Heart left ventricle (tissue), 16 donors: ENCODE results near the gene ITIH6. TPM values are rescaled to one million over a fixed set of nuclear protein-coding genes. Genes with fewer than 3 reads are reported as not detected.

ENCODE experiments used
- ATAC-seq, 4 donors: fragments of 200-7000 bp; cut with Tn5 transposase; one replicate each; pipeline ENCODE4 v1.9.1; 2020 to 2022; ENCODE audit warnings: moderate library complexity in 4 of 4, mild to moderate bottlenecking in 3 of 4, moderate number of reproducible peaks in 1 of 4
- DNase-seq, 5 donors: peaks; one replicate each; pipeline ENCODE4 v3.0.0-alpha.2; 2020
- H3K27ac ChIP-seq, 12 donors: fragments of 200-600 bp; sonication (generic) in 4 of 12; one replicate each; pipeline versions ENCODE4 v1.5.0 to v1.8.0; 2016 to 2022; ENCODE audit warnings: mild to moderate bottlenecking in 2 of 12
- H3K27me3 ChIP-seq, 9 donors: fragments of 200-600 bp; sonication (generic) in 2 of 9; one replicate each; pipeline versions ENCODE4 v1.5.1 to v1.8.0; 2016 to 2022; ENCODE audit warnings: mild to moderate bottlenecking in 3 of 9
- H3K36me3 ChIP-seq, 9 donors: fragments of 200-600 bp; sonication (generic) in 2 of 9; one replicate each; pipeline versions ENCODE4 v1.5.0 to v1.8.0; 2018 to 2022; ENCODE audit warnings: mild to moderate bottlenecking in 2 of 9
- H3K4me1 ChIP-seq, 12 donors: fragments of 200-600 bp; sonication (generic) in 4 of 12; one replicate each; pipeline versions ENCODE4 v1.5.0 to v1.8.0; 2016 to 2022; ENCODE audit warnings: mild to moderate bottlenecking in 3 of 12
- H3K4me3 ChIP-seq, 12 donors: fragments of 200-600 bp; sonication (generic) in 4 of 12; one replicate each; pipeline versions ENCODE4 v1.5.0 to v1.8.0; 2017 to 2022; ENCODE audit warnings: mild to moderate bottlenecking in 9 of 12, moderate library complexity in 4 of 12
- H3K9me3 ChIP-seq, 12 donors: fragments of 200-600 bp; sonication (generic) in 4 of 12; one replicate each; pipeline versions ENCODE4 v1.5.0 to v1.8.0; 2016 to 2022; ENCODE audit warnings: mild to moderate bottlenecking in 1 of 12
- POLR2A ChIP-seq, 2 donors: fragments of 450-650 bp; IDR thresholded peaks; one replicate each; pipeline ENCODE4 v1.6.1; 2017; ENCODE audit warnings: antibody characterized with exemption in 2 of 2, mild to moderate bottlenecking in 2 of 2, moderate library complexity in 2 of 2
- WGBS, 4 donors: extraction: QIAGEN DNeasy Blood & Tissue Kit in 2 of 4; methylation state at CpG; one replicate each; pipeline versions ENCODE4 v1.1.5 to v1.1.7; 2013 to 2018; 5-methylcytosine and 5-hydroxymethylcytosine counted together
- intact Hi-C, 10 donors: fragments of 100-400 bp; cut with DNase I; formaldehyde crosslinking; loops; one replicate each; pipeline versions ENCODE4 v1.11.1 to v1.14.2; 2022
- polyA plus RNA-seq, 2 donors: library from polyadenylated mRNA; stranded (reverse); fragments of 200-250 nt; gene quantifications; one replicate each; pipeline ENCODE4 v1.2.3, GENCODE V29; 2013
- total RNA-seq, 9 donors: library from RNA; depleted of rRNA in 2 of 9; stranded (reverse); fragments of >200 nt in 2 of 9; fragmentation: NEBNext Ultra II Directional in 3 of 9; extraction: Animal tissue kit (Norgen Biotek cat#: 25700) in 3 of 9; gene quantifications; one replicate each; pipeline versions ENCODE4 v1.1.0 to v1.2.4, GENCODE V29; 2016 to 2023
- TF ChIP-seq, protein P1 (sequence below), 12 donors: fragments of 200-600 bp; sonication (generic) in 4 of 12; IDR thresholded peaks; one replicate each; pipeline versions ENCODE4 v1.5.0 to v1.8.0; 2018 to 2022; ENCODE audit warnings: antibody characterized with exemption in 12 of 12, mild to moderate bottlenecking in 5 of 12
- donor health status: ischemic (EF 13 %, LVEDD 7.1; RV severe dilation, severe dysfunction).
- donor health status: healthy with polysubstance abuse.
- donor health status: DM: no; HTN: yes; CAD: no.
- donor health status: DM: no; HTN: no; CAD: no.
- donor health status: ischemic (EF 25% LVEDD 6.9; RV normal size, moderate dysfunction).
- donor health status: ischemic (EF 25% LVEDD 5.7; RV mildly dilated, moderate dysfunction).
- donor health status: healthy.
- donor health status: DM: yes; HTN: yes; CAD: no.
- donor health status: ischemic (EF 35%, LVEDD 5.7; RV mildly dilated, moderate dysfunction).
- donor health status: nonischemic (EF 11% LVEDD 7.7; RV severe dilation, severe dysfunction).
- donor health status: DM: yes; HTN: yes; CAD: no.
- donor health status: PGD.
- donor health status: ischemic (EF 29% LVEDD 5.4; RV normal size, mild dysfunction).
- donor health status: nonischemic (EF 23%, LVEDD 6.1; RV moderate dilation, normal function).

The ITIH6 gene
- total and polyA plus RNA-seq, 11 donors: not detected

GRCh38 chrX:54788446-54788845, 9.6 kb downstream of the ITIH6 start:
- DNase-seq (no peak), ATAC-seq (no peak)
- no peaks in the 10 kb centered on the region for H3K4me1 ChIP-seq
- no peaks in the 10 kb centered on the region for H3K36me3 ChIP-seq
- H3K9me3 ChIP-seq: peaks cover 0 to 4% (median 0%) of the 10 kb centered on the region in 12 donors
- intact Hi-C loops: loop anchor here in 1 of 10 donors (10.0 kb wide), 1 partner anchor 144 kb away; no protein-coding TSS in a partner anchor
- no peak overlapping the region for H3K4me3 ChIP-seq
- 79 to 97% (median 86%) methylated on average over 9 of the region's 9 CpGs for WGBS, 4 donors
- H3K27ac ChIP-seq: no peak overlapping the region
- peaks cover 0 to 9% (median 0%) of the 10 kb centered on the region in 9 donors for H3K27me3 ChIP-seq
- TF ChIP-seq POLR2A (IDR thresholded peaks at IDR 0.05): no peak
- TF ChIP-seq, protein P1, sequence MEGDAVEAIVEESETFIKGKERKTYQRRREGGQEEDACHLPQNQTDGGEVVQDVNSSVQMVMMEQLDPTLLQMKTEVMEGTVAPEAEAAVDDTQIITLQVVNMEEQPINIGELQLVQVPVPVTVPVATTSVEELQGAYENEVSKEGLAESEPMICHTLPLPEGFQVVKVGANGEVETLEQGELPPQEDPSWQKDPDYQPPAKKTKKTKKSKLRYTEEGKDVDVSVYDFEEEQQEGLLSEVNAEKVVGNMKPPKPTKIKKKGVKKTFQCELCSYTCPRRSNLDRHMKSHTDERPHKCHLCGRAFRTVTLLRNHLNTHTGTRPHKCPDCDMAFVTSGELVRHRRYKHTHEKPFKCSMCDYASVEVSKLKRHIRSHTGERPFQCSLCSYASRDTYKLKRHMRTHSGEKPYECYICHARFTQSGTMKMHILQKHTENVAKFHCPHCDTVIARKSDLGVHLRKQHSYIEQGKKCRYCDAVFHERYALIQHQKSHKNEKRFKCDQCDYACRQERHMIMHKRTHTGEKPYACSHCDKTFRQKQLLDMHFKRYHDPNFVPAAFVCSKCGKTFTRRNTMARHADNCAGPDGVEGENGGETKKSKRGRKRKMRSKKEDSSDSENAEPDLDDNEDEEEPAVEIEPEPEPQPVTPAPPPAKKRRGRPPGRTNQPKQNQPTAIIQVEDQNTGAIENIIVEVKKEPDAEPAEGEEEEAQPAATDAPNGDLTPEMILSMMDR (IDR thresholded peaks at IDR 0.05): no peak

- ATAC-seq (no peak), DNase-seq (no peak)
- Histone ChIP-seq H3K9me3 (peaks cover 0 to 4% (median 0%) of the 10 kb centered on the region in 12 donors), H3K4me1 (no peaks in the 10 kb centered on the region), H3K27me3 (no peaks in the 10 kb centered on the region), H3K36me3 (no peaks in the 10 kb centered on the region), H3K27ac (no peak overlapping the region), H3K4me3 (no peak overlapping the region)
- 69 to 85% (median 79%) methylated on average over 2 of the region's 2 CpGs for WGBS, 4 donors
- intact Hi-C loops: loop anchor here in 1 of 10 donors (10.0 kb wide), 1 partner anchor 142 kb away; no protein-coding TSS in a partner anchor
- TF ChIP-seq, protein P1 (IDR thresholded peaks at IDR 0.05): peak in 1 of 12 donors; percentile 8
- no peak for TF ChIP-seq POLR2A (IDR thresholded peaks at IDR 0.05)
These were observed 11.1 kb downstream of the ITIH6 start for GRCh38 chrX:54786967-54787366.

- H3K36me3 ChIP-seq: no peaks in the 10 kb centered on the region
- H3K27ac ChIP-seq: no peak overlapping the region
- H3K27me3 ChIP-seq: peaks cover 0 to 4% (median 0%) of the 10 kb centered on the region in 9 donors
- ATAC-seq (no peak), DNase-seq (no peak)
- peaks cover 0 to 4% (median 0%) of the 10 kb centered on the region in 12 donors for H3K9me3 ChIP-seq
- H3K4me3 ChIP-seq: no peak overlapping the region
- intact Hi-C loops: loop anchor here in 1 of 10 donors (10.0 kb wide), 1 partner anchor 141 kb away; no protein-coding TSS in a partner anchor
- TF ChIP-seq POLR2A (IDR thresholded peaks at IDR 0.05): no peak
- TF ChIP-seq, protein P1 (IDR thresholded peaks at IDR 0.05): peak in 3 of 12 donors; percentile 7 to 10 (median 9)
- H3K4me1 ChIP-seq: no peaks in the 10 kb centered on the region
- 30 to 41% (median 35%) methylated on average over 4 of the region's 4 CpGs for WGBS, 4 donors
These were observed 12.2 kb downstream of the ITIH6 start for GRCh38 chrX:54785901-54786300.

DNA sequence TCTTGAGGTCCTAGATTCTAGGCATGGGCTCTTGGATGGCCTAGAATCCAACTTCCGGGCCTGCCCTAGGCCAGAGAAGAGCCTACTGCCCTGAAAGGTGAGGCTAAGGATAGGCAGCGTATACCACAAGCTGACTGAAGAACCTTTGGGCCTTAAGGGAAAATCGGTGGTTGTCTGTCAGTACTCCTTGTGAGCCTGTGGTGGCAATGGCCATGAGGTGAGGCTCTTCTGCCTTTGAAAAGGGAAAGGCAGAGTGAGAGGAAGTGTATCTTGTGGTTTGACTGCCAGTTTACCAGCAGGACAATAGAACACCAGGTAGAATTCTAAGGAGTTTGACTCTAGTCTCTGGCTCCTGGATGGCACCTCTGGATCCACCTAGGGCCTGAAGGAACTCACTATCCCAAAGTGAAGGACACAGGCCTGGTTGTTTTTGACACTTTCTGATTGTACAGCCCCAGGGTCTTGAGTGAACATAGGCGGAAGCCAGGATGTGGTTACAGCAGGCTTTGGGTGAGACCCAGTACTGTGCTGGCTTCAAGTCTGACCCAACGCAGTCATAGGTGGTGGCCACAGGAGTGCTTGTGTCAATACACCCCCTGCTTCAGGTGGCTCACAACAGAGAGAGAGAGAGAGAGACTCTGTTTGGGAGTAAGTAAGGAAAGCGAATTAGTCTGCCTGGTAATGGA, 20.9 kb downstream of the ITIH6 start:
- intact Hi-C loops: no loop called here
- Histone ChIP-seq H3K4me1 (no peaks in the 10 kb centered on the region), H3K27ac (no peak overlapping the region), H3K9me3 (peaks cover 0 to 4% (median 0%) of the 10 kb centered on the region in 12 donors), H3K36me3 (no peaks in the 10 kb centered on the region), H3K4me3 (no peak overlapping the region), H3K27me3 (peaks cover 0 to 13% (median 0%) of the 10 kb centered on the region in 9 donors)
- DNase-seq (no peak), ATAC-seq (no peak)
- 83 to 98% (median 87%) methylated on average over 6 of the region's 6 CpGs for WGBS, 4 donors
- no peak for TF ChIP-seq POLR2A (IDR thresholded peaks at IDR 0.05)
- TF ChIP-seq, protein P1 (IDR thresholded peaks at IDR 0.05): no peak
